Activated naive CD4-positive, alpha-beta T cell treated with Interleukin-2 at 50 U/mL for 16 hours (primary cell): Measurements from ENCODE around the gene COL1A1.
A peak's percentile ranks its signal among the peaks of the same experiment; 100 is the strongest.

Experiments
- DNase-seq: peaks from one replicate; pipeline ENCODE4 v3.0.0-alpha.2; 2020

Gene COL1A1

DNA sequence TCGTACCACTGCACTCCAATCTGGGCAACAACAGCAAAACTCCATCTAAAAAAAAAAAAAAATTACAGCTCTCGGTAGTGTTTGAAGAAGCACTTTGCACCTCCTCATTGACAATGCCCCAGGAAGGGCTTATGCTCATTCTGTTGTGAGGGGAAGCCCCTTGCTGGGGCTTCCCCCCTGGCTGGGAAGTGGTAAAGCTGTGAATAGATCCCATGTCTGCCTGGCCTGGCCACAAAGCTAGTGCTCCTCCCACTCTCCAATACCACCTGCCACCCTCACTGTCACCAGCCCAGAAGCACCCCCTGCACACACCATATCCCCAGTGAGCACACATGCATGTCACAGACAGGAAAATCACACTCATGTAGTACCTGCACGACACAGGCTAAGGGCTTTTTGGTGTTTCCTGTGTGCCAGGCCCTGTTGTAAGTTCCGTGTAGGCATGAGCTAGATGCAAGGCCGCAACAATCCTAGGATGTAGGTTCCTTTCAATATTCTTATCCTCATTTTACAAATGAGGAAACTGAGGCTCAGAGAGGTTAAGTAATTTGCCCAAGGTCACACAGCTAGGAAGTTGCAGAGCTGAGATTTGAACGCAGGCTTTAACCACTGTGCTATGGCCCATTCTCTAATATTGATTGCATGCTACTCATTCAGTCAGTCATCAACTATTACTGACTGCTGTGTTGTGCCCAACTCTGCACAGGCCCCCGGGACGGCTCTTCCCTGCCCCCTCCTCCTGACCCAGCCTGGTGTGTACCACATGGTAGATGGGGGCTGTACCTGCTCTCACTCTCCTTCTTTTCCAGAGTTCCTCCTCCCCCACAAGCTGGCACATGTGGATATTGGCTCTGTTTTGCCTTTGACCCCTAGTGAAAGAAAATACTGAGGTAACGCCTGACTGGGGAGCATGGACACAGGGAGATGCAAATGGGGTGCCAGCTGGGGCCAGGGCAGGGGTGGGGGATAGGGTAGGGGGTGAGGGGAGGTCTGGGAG lies 11.9 kb upstream of the COL1A1 start:
- peak; percentile 17 for DNase-seq

DNA sequence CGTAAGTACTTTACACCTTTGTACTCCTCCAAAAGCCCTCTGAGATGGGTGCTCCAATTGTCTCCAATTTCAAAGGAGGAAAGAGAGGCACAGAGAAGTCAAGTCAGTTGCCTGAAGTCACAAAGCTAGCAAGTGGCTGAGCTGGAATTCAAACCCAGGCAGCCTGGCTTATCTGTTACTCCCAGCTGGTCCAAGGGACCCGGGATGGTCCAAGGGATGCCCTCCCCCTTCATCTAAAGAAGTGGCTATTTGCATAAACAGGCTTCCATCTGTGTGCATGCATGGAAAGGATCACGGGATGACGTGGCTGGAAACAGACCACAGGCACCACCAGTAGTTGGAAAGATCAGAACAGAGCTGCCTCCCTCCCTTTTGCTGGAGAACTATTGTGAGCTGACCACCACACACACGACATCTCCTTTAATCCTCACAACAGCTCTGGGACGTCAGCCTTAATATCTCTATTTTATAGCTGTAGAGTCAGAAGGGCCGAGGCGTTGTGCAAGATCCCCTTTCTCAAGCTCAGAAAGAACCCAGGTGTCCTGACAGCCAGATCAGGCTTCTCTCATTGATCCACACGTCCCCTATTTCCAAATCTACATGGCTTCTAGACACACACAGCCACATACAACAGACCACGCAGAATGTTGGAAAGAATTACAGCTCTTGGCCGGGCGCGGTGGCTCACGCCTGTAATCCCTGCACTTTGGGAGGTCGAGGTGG lies 10.9 kb upstream of the COL1A1 start:
- no peak for DNase-seq

DNA sequence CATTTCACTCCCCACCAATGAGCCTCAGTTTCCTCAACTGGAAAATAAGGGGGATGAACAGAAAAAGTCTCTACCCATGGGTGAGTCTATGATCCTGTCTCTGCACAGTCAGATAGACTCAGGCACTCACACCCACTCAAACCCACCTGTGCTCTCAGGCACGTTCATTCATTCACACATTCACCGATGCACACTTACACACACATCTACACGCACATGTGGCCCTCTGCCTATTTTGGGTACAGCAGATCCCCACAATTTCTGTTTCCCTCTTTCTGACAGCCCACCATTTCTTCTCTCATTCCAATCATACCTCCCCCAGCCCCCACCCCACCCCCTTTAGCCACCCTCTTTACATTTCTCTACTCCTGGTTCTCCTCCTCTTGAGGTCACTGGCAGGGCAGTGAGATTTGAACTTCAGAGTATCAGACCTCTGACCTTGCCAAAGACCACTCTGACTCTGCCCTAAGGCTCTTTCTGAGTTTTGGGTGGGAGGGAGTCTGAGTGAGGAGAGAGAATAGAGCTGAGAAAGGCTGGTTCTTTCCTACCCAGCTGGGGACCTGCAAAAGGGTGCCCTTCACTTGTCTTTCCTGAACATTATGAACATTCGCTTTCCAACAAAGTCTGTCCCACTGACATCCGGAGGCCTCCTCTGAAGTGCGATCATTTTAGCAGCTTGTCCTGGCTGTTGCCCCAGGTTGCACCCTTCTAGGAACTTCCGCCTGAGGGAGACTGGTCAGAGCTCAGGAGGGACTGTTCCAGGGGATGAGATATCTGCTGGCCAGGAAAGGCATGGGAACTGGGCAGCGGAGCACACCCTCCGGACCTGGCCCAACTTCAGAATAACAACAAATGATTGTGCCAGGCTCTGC lies 10.1 kb upstream of the COL1A1 start:
- no peak for DNase-seq

DNA sequence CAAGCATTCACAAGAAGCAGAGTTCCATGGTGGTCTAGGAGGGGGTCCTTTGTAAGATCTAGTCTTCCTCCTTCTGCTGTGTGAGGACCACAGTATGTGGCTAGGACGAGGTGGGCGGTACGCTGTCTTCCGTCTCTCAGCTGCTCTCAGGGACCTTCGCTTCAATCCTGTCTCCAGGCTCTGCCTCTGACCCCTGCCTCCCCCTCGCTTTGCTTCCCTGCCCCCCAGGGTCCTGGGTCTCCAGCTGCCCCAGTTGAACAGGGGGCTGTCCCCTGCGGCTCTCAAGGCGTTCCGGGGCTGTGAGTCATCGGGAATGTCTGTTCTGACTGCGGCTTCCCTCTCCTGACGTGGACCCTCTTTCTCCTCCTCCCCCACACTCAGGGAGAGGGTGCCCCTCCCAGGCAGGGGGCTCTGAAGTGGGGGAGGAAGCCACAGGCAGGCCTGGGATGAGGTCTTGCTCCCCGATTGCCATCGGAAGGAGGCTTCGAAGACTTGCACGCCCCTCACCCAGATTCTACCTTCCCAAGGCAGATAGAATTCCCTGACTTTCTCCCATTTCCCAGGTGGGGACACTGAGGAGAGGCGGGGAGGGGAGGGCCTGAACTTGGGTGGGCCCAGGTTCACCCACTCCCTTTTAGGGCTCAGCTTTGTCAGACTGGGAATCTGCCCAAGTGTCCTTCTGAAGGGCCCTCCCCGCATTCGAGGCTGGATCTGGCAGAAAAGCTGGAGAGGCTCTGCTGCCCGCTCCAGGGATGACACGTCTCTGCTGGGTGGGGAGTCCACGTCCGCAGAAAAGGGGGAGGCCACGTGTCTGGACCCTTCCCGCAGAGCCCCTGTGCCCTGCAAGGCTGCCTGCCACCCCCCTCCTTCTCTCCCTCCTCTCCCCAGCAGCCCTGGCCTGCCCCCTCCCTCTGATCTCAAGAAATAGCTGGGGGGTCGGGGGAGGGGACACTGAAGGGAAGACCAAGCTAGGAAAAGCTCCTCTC lies 9.1 kb upstream of the COL1A1 start:
- DNase-seq, result no peak

DNA sequence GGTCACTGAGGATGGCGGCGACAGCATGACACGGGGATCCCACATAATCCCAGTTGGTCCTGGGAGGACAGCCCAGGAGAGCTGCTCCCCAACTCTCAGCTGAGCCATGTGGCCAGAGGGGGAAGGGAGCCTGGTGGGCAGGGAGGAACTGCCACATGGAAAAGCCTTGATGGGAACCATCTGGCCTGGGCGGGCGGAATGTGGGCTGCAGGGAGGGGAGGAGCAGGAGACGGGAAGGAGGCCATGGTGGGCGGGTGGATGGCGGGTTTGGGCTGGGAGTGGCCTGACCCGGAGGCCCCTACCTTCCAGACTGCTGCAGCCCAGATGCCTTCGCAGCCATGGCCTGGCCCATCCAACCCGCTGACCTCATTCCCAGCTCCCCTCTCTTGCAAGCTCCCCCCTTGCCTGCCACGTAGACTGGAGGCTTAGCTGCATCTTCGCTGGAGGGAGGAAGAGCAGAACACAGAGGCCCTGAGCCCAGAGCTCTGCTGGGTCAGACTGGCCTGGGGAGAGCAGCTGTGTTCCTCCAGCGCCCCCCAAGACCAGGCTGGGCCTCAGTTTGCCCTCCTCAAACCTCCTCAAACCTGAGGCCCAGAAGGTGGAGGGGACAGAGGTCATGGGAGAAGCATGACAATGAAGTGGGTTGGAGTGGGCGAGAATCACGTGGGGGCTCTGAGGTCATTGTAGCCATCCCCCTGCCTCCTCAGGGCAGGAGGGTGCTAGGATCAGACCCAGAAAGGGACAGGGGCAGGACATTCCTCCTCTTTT lies 8.2 kb upstream of the COL1A1 start:
- DNase-seq, result no peak

DNA sequence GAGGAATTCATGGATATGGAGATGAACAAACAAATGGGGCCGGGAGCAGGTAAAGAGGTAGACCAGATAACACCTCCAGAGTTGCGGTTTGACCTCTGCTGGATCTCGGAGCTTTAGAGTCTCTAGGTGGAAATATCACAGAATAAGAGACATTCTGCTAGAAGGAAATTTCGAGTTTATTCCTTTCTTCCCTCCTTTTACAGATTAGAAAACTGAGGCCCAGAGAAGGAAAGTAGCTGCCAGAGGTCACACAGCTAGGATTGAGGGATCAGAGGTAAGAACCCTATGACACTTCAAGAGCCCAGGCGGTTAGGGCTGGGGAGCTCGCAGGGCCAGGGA lies 7.7 kb upstream of the COL1A1 start:
- no peak for DNase-seq

DNA sequence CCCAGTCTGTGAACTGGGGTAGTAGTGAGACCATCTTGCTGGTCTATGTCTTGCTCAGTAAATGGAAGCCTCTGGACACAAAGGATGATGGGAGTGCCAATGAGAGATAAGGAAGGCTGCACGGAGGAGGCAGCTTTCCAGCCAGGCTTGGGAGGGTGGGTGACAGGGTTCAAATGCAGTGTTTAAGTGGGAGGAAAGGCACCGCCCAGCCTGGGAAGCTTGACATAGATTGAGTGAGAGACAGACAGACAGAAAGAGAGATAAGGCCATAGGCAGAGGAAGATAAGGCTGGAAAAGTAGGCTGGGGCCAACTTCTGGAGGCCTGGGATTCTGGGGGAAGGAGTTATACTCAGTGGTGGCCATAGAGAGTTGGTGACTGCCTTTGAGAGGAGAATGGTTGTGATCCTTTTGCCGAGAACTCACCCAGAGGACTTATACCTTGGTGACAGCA lies 7.2 kb upstream of the COL1A1 start:
- no peak for DNase-seq

DNA sequence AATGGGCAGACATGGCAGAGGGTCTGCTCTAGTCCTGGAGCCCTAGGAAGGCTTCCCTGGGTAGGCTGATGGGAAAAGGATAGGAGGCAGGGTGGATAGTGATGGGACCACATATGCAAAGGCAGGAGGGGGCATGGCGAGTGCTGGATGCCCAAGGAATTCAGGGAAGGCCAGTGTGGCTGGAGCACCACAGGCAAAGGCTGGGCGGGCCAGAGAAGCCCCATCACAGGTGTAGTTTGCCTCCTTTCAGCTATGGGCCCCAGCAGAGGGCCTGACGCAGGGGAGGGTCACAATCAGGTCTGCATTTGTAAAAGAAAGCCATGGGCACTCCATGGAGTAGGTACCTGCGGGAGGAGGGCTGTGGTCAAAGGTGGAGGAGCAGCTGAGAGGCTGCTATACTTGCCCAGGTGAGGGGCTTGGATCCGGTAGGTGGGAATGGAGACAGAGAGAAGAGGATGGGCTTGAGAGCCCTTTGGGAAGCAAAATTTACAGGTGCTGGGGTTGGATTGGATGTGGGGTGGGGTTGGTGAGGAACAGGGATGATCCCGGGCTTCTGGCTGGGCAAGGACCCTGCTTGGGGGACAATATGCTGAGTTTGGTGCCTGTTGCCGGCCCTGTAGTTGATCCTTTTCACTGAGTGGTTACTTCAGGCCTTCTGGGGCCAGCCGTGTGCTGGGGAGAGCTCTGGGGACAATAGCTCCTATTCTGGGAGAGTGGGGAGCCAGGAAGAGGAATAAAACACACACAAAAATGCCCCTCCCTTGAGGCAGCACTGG lies 6.5 kb upstream of the COL1A1 start:
- no peak for DNase-seq

DNA sequence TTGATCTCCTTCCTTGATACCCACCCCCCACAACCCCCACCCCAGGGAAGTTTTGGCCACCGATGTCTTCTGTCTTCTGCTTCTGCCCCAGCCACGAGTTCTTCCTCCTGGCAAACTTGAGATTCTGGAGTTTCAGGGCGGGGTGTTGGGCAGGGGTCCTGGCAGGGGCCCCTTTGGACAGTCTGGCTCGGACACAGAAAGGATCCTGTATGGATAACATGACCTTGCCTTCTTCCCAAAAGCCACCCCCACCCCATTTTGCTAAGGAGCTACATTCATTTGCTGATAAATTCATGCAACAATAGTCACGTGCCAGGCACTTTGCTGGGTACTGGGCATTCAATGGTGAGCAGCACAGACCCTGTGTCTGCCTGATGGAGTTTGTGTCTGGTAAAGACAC lies 5.9 kb upstream of the COL1A1 start:
- DNase-seq, result no peak

DNA sequence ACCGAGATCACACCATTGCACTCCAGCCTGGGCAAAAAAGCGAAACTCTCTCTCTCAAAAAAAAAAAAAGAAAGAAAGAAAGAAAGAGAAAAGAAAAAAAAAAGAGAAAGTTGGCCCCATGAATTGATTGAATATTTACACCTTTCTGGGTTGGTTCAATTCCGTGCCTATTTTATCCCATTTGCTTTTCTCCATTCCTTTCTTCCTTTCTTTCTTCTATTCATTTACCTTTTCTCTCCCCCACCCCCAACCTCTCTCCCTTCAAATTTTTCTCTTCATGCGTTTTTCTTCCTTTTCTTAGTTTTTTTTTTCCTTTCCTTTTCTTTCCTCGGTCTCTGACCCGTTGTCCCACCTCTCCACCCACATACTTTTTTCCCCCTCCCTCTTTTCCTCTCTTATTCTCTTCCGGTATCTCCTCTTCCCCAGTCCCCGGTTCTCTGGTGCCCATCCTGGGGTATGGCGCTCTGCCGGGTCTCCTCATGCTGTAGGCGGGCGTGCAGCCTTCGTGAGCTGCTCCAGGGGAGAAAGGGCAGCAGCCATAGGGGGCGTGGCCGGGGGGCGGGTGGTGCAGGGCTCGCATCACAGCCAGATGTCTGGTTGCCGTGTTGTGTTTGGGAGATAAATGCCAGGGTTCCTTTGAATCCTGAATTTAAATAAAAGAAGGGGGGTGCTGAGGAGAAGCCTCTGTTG lies 5.3 kb upstream of the COL1A1 start:
- DNase-seq, result peak; percentile 18

DNA sequence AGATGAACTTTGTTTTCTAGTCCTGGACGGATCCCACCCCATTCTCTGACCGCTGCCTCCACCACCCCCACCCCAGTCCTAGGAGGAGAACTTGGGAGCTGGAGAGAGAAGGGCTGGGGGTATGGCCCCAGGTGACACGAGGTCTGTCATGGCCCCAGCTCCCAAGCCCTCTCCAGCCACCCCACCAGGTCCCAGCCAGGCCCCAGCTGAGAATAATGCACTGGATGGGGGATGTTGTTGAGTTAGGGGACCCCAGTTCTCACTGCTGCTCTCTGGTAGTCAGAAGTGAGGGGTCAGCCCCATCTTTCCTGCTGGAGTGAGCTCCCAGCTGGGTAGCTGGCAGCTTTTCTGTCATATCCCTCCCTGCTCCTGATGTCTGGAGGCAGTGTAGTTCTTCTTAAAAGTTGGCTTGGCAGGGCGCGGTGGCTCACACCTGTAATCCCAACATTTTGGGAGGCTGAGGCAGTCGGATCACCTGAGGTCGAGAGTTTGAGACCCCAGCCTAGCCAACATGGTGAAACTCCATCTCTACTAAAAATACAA lies 4.6 kb upstream of the COL1A1 start:
- DNase-seq, result no peak

DNA sequence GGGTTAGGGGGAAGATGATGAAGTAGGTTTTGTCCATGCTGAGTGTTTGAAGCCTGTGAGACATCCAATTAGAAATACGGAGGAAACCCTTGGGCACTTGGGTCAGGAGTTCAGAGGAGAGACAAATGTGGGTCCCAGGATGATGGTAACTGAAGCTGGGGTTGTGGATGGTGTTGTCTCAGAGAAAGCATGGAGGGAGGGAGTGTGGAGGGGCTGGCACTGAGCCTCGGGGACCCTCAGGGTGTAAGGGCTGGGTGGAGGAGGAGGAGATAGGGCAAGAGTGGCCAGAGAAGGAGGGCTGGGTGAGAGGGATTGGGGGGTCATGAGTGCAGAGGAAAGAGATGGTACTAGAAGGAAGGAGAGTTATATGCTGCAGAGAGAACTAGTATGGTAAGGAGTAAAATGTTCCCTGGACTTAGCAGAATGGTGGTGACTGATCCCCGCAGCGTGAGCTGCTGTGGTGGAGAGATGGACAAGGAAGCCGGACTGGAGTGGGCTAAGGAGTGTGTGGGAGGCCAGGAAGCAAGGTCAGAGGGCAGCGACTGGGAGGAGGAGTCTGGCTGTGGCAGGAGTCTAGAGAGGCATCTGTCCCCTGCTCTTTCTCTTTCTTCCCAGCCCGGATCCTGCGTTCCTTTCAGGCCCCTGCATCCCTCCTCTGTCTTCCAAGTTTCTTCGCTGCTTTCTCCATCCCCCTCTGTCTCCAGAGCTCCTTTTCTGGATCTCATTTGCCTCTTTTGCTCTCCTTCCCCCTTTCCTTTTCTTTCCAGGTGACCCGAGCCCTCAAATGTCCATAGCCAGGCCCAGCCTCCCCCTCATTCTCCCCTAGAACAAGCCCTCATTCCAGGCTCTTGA lies 3.9 kb upstream of the COL1A1 start:
- no peak for DNase-seq

DNA sequence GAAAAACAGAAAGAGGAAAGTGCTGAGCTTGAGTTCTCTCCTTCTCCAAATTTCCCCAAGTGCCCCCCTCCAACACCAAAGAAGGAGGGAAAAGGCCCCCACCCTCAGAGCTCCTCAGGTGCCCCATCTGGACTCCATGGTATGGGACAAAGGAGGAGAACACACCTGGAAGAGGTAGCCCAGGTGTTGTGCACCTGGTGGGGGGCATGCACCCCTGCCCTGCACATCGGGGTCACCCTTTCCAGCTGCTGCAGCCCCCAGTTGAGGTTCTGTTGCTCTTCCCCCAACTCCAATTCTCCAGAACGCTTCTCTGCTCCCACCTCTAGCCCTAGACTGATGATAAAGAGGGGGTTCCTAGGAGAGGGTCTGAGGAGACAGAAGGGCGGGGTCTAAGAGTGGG lies 3.0 kb upstream of the COL1A1 start:
- no peak for DNase-seq

DNA sequence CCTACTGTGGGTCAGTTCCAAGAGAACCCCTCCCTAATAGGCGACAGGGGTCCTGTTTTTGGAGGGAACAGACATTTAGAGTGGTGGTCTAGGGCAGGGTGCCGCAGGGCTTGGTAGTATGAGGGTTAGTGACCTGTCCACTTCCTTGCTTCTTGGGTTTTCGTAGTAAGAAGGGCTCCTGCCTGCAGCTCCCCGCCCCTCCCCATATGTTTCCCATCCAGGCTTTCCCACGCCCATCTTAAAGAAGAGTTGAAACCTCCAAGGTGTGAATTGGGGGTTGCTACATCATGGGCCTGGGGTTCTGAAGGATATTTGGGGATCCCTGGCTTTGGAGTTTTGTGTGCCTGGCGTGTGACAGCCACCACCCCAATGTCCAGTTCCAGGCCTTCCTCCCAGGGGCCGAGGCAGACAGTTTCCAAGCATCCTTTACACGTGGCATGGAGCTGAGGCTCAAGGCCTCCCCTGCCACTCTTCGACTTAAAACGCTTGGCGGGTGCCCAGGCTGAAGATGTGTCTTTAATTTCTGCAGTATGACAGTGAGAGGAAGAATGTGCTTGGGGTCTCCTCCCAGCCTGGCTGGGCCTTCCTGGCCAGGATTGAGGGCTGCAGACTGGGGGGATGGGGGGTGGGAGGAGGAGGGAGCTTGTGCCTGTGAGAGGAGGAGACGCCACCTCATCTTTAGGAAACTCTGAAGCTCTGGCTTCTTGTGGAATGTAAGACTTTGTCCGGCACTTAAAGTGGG lies 2.3 kb upstream of the COL1A1 start:
- no peak for DNase-seq

DNA sequence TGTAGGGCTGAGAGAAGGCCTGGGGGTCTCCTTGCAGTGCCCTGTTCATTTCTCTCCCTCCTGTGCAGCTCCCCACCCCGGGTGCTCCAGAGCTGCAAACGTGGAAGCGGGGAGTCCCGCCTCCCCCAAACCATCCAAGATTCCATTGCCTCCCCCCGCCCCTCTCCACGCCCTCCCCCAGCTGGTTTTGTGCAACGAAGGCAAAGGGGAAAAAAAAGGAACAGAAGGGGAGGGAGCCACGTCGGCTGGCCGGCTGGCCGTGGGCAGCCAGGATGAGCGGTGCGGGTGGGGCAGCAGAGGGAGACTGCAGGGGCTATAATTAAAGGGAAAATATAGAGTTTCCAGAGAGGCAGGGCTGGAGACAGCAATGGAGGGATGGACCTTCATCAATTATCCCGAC lies 1.7 kb upstream of the COL1A1 start:
- no peak for DNase-seq

DNA sequence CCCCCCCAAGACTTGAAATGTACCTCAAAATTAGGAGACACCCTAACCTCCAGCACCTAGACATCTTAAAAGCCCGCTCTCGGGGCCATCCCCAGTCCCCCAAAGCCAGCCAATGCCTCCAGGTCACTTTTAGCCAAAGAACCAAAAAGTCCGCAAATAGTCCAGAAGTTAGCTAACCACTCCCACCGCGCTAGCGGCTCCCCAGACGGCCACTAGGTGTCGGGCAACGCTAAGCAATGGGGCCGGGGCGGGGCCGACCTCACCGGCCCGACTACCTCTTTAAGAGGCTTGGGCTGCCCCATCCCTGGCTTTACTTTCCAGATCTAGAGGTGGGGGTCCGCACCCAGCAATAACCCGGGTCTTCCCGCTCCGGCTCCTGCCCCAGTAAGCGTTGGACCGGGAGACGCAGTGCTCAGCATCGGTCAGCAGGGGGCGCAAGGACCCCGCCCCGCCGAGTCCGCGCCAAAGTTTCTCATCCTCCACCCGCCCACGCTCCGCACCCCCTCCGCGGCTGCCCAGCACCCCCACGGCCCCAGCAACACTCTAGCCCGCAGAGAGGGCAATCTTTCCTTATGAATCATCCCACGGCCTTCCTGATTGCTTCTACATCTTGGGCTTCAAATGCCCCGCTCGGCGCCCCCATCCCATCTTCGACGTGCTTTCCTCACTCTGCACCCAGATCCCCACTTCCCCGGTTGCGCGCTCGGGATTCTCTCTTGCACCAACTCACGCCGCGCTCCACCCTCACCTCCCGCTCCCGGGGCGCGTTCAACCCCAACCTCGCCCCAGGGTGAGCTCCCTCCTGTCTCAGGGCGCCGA lies 765 bp downstream of the COL1A1 start:
- DNase-seq, result peak; percentile 82
